GM10266 (cell line): ENCODE measurements around the gene EARS2.
"Not testable (repeated sequence)": the region's sequence is repeated elsewhere in the genome, so short reads cannot be mapped to it uniquely, and the experiment has no call there.

Source experiments
- DNase-seq: peaks from one replicate; pipeline ENCODE4 v3.0.0; 2012; ENCODE audit errors: extremely low spot score
- TF ChIP-seq, protein P1 (sequence below): IDR thresholded peaks from 2 replicates; pipeline ENCODE4 v1.5.1; 2012; ENCODE audit warnings: mild to moderate bottlenecking, low read depth; ENCODE audit not compliant: control insufficient read depth, insufficient read depth; ENCODE audit errors: missing control alignments

The EARS2 gene

DNA sequence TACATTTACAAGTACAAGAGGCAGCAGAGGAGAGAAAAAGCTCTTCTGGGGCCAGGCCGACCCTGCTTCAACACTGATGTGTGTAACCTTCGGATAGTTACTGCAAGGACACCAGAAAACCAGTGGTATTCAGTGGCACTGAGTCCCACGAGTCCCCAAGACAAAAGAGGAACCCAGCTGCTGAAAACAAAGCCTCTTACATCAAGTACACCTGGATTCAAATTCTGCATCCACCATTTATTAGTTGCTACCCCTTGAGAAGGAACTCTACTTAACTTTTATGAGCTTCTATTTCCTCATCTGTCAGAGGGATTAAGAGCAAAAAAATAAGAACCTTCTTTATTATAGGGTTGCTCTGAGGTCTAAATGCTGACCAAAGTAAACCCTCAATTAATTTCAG, 2.6 kb downstream of the EARS2 start:
- TF ChIP-seq, protein P1, sequence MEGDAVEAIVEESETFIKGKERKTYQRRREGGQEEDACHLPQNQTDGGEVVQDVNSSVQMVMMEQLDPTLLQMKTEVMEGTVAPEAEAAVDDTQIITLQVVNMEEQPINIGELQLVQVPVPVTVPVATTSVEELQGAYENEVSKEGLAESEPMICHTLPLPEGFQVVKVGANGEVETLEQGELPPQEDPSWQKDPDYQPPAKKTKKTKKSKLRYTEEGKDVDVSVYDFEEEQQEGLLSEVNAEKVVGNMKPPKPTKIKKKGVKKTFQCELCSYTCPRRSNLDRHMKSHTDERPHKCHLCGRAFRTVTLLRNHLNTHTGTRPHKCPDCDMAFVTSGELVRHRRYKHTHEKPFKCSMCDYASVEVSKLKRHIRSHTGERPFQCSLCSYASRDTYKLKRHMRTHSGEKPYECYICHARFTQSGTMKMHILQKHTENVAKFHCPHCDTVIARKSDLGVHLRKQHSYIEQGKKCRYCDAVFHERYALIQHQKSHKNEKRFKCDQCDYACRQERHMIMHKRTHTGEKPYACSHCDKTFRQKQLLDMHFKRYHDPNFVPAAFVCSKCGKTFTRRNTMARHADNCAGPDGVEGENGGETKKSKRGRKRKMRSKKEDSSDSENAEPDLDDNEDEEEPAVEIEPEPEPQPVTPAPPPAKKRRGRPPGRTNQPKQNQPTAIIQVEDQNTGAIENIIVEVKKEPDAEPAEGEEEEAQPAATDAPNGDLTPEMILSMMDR: no peak
- DNase-seq: no peak

DNA sequence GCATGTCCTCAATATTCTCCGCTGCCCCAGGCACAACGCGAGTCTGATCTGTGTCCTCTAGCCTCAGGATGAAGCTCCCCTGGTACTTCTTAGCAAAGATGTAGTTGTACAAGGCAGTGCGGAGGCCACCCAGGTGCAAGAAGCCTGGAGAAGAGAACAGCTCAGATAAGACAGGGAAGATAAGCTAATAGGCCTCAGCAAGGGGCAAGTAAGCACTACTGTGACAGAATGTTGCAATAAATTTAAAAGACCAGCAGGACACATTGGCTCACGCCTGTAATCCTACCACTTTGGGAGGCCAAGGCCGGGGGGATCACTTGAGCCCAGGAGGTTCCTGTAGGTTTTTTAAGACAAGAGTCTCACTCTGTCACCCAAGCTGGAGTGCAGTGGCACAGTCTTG, 5.0 kb downstream of the EARS2 start:
- no peak for DNase-seq
- TF ChIP-seq, protein P1: no peak

DNA sequence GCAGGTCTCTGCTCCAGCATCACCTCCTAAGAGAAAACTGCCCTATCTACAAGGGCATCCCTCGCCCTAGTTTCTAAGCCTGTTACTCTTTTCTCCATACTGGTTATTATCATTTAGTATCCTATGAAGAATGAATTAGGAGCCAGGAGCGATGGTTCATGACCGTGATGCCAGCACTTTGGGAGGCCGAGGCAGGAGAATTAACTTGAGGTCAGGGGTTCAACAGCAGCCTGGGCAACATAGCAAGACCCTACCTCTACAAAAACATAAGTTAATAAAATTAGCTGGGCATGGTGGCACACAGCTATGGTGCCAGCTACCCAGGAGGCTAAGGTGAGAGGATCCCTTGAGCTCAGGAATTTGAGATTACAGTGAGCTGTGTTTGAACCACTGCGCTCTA, 7.2 kb downstream of the EARS2 start:
- TF ChIP-seq, protein P1: no peak
- DNase-seq: no peak

DNA sequence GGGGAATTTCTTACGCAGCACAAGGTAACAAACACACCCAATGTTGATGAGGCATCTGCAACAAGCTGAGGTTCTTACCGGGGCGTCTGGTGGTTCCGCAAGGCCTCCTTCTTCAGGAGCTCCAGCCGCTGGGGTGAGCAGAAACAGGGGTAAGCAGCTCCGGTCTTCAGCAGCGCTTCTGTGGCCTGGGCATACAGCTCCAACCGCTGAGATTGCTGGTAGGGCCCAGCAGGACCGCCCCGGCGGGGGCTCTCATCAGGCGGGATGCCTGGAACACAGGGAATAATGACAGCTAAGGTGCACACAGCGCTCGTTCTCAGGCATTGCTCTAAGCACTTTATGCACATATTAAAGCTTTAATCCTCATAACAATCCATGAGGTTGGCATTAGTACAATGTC, 12.7 kb downstream of the EARS2 start:
- TF ChIP-seq, protein P1: no peak
- DNase-seq: no peak

DNA sequence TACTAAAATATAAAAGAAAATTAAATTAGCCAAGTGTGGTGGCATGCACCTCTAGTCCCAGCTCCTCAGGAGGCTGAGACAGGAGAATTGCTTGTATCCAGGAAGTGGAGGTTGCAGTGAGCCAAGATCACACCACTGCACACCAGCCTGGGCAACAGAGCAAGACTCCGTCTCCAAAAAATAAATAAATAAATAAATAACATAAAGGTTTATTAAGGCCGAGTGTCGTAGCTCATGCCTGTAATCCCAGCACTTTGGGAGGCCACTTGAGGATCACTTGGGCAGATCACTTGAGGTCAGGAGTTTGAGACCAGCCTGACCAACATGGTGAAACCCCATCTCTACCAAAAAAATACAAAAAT, 16.4 kb downstream of the EARS2 start:
- DNase-seq: not testable (repeated sequence)

DNA sequence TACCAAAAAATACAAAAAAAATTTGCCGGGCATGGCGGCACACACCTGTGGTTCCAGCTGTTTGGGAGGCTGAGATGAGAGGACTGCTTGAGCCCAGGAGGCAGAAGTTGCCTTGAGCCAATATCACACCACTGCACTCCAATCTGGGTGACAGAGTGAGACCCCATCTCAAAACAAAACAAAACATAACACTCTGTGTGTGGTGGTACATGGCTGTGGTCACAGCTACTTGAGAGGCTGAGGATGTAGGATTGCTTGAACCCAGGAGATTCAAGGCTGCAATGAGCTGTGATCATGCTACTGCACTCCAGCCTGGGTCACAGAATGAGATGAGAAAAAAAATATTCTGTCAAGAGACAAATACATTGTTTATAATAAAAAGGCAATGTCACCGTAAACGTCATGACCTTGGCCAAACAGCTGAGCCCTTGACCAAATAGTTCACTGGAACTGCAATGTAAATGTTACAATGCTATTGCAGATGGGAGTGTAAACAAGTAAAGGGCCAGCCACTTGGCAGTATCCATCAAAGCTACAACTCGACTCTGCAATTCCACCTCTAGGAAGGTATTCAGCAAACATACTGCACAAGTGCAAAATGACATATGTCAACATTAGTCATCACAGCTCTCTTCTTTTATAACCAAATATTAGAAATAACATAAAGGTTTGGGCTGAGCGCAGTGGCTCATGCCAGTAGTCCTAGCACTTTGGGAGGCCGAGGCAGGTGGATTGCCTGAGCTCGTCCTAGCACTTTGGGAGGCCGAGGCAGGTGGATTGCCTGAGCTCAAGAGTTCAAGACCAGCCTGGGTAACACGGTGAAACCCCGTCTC, 16.9 kb downstream of the EARS2 start:
- DNase-seq: no peak
- TF ChIP-seq, protein P1: no peak

DNA sequence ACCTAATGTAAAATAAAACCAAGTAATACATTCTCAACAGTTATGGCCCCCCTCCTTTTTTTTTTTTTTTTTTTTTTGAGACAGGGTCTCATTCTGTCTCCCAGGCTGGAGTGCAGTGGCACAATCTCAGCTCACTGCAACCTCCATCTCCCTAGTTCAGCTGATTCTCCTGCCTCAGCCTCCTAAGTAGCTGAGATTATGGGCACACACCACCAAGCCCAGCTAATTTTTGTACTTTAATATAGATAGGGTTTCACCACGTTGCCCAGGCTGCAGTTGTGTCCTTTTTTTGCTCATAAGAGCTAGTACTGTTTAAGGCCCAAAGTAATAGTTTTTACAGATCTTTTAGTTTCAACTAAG, 18.3 kb downstream of the EARS2 start:
- no peak for DNase-seq
- TF ChIP-seq, protein P1: no peak

DNA sequence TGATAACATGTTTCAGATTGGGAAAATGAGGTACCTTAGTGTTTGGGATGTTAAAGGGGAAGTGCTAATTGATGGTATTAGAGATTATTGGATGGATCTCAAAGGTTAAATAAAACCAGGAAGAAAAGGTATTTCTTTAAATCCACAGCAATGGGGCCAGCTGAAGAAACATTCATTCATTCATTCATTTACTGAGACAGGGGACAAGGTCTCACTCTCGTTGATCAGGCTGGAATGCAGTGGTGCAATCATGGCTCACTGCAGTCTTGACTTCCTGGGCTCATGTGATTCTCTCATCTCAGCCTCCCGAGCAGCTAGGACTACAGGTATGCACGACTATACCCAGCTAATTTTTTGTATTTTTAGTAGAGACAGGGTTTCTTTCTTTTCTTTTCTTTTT, 19.8 kb downstream of the EARS2 start:
- TF ChIP-seq, protein P1: no peak
- no peak for DNase-seq
